ENCODE results near the gene MED13. TPM values are rescaled to one million over a fixed set of nuclear protein-coding genes. Genes with fewer than 3 reads are reported as not detected.

MED13 gene
- total RNA-seq, 1 donor from 2014 or later, result 59.9 TPM

DNA sequence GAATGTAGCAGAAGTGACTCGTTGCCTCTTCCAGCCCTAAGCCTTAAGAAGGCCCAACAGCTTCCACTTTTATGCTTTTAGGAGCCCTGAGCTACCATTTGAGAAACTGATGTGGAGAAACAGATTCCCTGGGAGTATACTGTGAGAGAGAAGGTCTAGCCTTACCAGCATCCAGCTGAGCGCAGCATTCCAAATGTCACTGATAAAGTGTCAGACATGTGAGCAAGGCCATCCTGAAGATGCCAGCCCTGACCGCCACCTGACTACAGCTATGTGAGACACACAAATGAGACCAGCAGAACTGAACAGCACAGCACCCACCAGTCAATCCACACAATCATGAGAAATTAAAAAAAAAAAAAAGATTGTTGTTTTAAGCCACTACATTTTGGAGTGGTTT lies 18.6 kb upstream of the MED13 start:
- H3K36me3 ChIP-seq, result no peaks in the 10 kb centered on the region
- intact Hi-C loops (cut with DNase I), result no loop called here
- DNase-seq (ENCODE audit: extremely low spot score in 2 of 2), result no peak

DNA sequence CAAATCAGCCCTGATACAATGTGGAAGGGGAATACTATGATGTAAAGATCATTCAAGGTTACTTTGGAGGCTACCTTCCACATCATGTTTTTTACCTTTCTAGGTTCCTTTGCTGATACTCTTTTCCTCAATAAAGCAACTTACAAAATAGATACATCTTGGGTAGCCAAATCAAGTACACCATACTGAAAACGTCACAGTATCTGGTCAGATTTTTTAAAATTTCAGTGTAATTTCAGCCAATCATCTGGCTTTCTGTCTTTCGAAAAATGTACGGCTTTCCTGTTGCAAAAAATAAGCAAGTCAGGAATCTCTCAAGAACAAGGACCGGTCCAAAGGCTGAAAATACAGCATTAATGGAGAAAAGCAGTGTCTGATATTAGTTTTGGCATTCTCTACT lies 15.6 kb upstream of the MED13 start:
- no peak overlapping the region for H3K4me3 ChIP-seq
- intact Hi-C loops (cut with DNase I), result no loop called here
- TF ChIP-seq POLR2AphosphoS5 (IDR thresholded peaks at IDR 0.05; ENCODE audit: insufficient read depth in 1 of 2, low read depth in 1 of 2) (no peak), CTCF (IDR thresholded peaks at IDR 0.05) (no peak), POLR2A (IDR thresholded peaks at IDR 0.05) (no peak)
- H3K4me1 ChIP-seq, result no peaks in the 10 kb centered on the region
- H3K36me3 ChIP-seq, result no peaks in the 10 kb centered on the region
- no peaks in the 10 kb centered on the region for H3K27me3 ChIP-seq
- DNase-seq (ENCODE audit: extremely low spot score in 2 of 2), result no peak
- no peak overlapping the region for H3K27ac ChIP-seq
- H3K9me3 ChIP-seq, result no peaks in the 10 kb centered on the region

More for the DNA sequence above, 18.6 kb upstream of the MED13 start:
- Histone ChIP-seq H3K4me1 (no peaks in the 10 kb centered on the region), H3K9me3 (no peaks in the 10 kb centered on the region), H3K27me3 (no peaks in the 10 kb centered on the region), H3K27ac (no peak overlapping the region), H3K4me3 (no peak overlapping the region)
- no peak for TF ChIP-seq CTCF (IDR thresholded peaks at IDR 0.05)
- no peak for TF ChIP-seq POLR2A (IDR thresholded peaks at IDR 0.05)
- TF ChIP-seq POLR2AphosphoS5 (IDR thresholded peaks at IDR 0.05; ENCODE audit: insufficient read depth in 1 of 2, low read depth in 1 of 2), result no peak

GRCh38 chr17:62078009-62078408 lies 12.9 kb upstream of the MED13 start:
- TF ChIP-seq POLR2A (IDR thresholded peaks at IDR 0.05) (no peak), POLR2AphosphoS5 (IDR thresholded peaks at IDR 0.05; ENCODE audit: insufficient read depth in 1 of 2, low read depth in 1 of 2) (no peak), CTCF (IDR thresholded peaks at IDR 0.05) (no peak)
- no peak for DNase-seq (ENCODE audit: extremely low spot score in 2 of 2)

DNA sequence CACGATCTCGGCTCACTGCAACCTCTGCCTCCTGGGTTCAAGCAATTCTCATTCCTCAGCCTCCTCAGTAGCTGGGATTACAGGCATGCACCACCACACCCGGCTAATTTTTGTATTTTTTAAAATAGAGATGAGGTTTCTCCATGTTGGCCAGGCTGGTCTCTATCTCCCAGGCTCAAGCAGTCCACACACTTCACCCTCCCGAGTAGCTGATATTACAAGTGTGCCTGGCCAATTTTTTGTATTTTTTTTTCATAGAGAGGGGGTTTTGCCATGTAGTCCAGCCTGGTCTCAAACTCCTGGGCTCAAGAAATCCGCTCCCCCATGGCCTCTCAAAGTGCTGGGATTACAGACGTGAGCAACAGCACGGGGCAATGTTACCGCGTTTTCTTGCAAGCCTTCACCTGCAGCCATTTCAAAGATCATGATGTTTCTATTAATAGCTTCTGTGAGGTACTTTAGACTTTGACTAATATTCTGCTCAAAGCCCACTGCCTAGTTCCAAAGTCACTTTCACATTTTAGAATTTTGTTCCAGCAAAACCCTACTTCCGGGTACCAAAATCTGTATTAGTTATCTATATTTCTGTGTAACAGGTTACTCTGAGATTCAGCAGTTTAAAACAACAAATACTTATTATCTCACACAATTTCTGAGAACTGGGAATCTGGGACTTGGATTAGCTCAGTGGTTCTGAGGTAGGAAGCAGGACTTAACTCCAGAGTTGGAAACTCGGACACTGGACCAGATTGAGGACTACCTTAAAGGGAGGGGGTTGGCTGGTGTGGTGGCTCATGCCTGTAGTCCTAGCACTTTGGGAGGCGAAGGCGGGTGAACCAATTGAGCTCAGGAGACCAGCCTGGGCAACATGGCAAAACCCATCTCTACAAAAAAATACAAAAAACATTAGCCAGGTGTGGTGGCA lies 12.0 kb upstream of the MED13 start:
- Histone ChIP-seq H3K4me3 (no peak overlapping the region), H3K27ac (no peak overlapping the region), H3K36me3 (no peaks in the 10 kb centered on the region), H3K4me1 (no peaks in the 10 kb centered on the region), H3K27me3 (no peaks in the 10 kb centered on the region), H3K9me3 (no peaks in the 10 kb centered on the region)
- intact Hi-C loops (cut with DNase I), result no loop called here
- TF ChIP-seq POLR2A (IDR thresholded peaks at IDR 0.05) (no peak), POLR2AphosphoS5 (IDR thresholded peaks at IDR 0.05; ENCODE audit: insufficient read depth in 1 of 2, low read depth in 1 of 2) (no peak), CTCF (IDR thresholded peaks at IDR 0.05) (no peak)
- DNase-seq (ENCODE audit: extremely low spot score in 2 of 2), result no peak

More at GRCh38 chr17:62078009-62078408, 12.9 kb upstream of the MED13 start:
- Histone ChIP-seq H3K27ac (no peak overlapping the region), H3K27me3 (no peaks in the 10 kb centered on the region), H3K9me3 (no peaks in the 10 kb centered on the region), H3K4me3 (no peak overlapping the region), H3K4me1 (no peaks in the 10 kb centered on the region), H3K36me3 (no peaks in the 10 kb centered on the region)
- intact Hi-C loops (cut with DNase I), result no loop called here

DNA sequence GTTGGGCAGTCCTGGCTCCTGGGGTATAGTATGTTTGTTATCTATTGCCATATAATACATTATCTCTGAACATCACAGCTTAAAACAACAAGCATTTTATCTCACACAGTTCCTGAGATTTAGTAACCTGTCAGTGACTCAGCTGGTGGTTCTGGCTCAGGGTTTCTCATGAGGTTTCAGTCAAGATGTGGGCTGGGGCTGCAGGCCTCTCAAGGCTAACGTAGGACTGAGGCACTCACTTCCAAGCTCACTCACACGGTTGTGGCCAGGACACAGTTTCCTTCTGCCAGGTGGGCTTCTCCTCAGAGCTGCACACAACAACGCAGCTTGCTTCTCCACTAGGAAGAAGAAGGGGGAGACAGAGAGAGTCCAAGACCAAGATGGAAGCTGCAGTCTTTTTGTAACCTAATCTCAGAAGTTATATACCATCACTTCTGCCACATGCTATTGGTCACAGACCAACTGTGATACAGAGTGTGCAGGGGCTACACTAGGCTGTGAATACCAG lies 10.3 kb upstream of the MED13 start:
- TF ChIP-seq POLR2A (IDR thresholded peaks at IDR 0.05) (no peak), CTCF (IDR thresholded peaks at IDR 0.05) (no peak), POLR2AphosphoS5 (IDR thresholded peaks at IDR 0.05; ENCODE audit: insufficient read depth in 1 of 2, low read depth in 1 of 2) (no peak)
- Histone ChIP-seq H3K27ac (no peak overlapping the region), H3K9me3 (no peaks in the 10 kb centered on the region), H3K4me1 (no peaks in the 10 kb centered on the region), H3K27me3 (no peaks in the 10 kb centered on the region), H3K36me3 (no peaks in the 10 kb centered on the region), H3K4me3 (no peak overlapping the region)
- DNase-seq (ENCODE audit: extremely low spot score in 2 of 2), result no peak
- intact Hi-C loops (cut with DNase I), result no loop called here

Measured in vagina (tissue), 2 donors.